ENCODE data around the gene DYDC1.

- no peak for TF ChIP-seq KLF6 (CRISPR knock-in tag; IDR thresholded peaks at IDR 0.05)
- TF ChIP-seq ZBTB33 (CRISPR knock-in tag; IDR thresholded peaks at IDR 0.05): no peak
- no peak for TF ChIP-seq ZNF362 (CRISPR knock-in tag; IDR thresholded peaks at IDR 0.05; ENCODE audit: borderline replicate concordance)
- no peak for TF ChIP-seq CREB1 (IDR thresholded peaks at IDR 0.05)
- TF ChIP-seq CREB1 (CRISPR knock-in tag; IDR thresholded peaks at IDR 0.05): no peak
- no peak for TF ChIP-seq CTCF (CRISPR knock-in tag; IDR thresholded peaks at IDR 0.05)
- no peak for TF ChIP-seq PBX3 (CRISPR knock-in tag; IDR thresholded peaks at IDR 0.05; ENCODE audit: borderline replicate concordance)
- TF ChIP-seq ZMAT5 (CRISPR knock-in tag; IDR thresholded peaks at IDR 0.05; ENCODE audit: borderline replicate concordance, low read depth): no peak
- no peak for TF ChIP-seq ZFX (CRISPR knock-in tag; IDR thresholded peaks at IDR 0.05; ENCODE audit: low read depth)
- no peak for TF ChIP-seq SRY (CRISPR knock-in tag; IDR thresholded peaks at IDR 0.05)
- TF ChIP-seq NR0B2 (CRISPR knock-in tag; IDR thresholded peaks at IDR 0.05): no peak
- no peak for TF ChIP-seq ZNF776 (CRISPR knock-in tag; IDR thresholded peaks at IDR 0.05)
- TF ChIP-seq MAFK (conservative IDR thresholded peaks at IDR 0.05 in 1 of 2, IDR thresholded peaks at IDR 0.05 in 1 of 2; ENCODE audit: low read length in 2 of 2): no peak
- TF ChIP-seq RNF219 (CRISPR knock-in tag; IDR thresholded peaks at IDR 0.05): no peak
Measured at GRCh38 chr10:80356563-80356988, at the start of gene DYDC1, which contains the start of gene DYDC2.

All from HepG2 (cell line).